ENCODE measurements around the gene HS3ST5.

DNA sequence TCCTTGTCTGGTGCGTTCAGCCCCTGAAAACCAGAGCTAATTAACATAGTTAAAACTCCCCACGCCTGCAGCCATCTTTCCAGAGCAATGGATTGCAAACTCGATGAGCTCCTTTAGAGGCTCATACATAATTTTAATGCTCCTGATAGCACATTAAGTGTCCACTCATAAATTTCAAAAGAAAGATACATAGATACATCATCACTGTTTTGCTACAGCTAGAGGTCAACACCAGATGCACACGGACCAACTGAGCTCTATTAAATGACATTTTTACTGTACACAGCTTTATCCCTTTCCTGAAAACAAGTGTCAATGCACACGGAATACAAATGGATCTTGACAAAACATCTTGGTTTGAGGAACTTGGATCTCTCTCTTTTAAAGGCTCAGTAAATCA lies 280.6 kb downstream of the HS3ST5 start:
- TF ChIP-seq, protein P1, sequence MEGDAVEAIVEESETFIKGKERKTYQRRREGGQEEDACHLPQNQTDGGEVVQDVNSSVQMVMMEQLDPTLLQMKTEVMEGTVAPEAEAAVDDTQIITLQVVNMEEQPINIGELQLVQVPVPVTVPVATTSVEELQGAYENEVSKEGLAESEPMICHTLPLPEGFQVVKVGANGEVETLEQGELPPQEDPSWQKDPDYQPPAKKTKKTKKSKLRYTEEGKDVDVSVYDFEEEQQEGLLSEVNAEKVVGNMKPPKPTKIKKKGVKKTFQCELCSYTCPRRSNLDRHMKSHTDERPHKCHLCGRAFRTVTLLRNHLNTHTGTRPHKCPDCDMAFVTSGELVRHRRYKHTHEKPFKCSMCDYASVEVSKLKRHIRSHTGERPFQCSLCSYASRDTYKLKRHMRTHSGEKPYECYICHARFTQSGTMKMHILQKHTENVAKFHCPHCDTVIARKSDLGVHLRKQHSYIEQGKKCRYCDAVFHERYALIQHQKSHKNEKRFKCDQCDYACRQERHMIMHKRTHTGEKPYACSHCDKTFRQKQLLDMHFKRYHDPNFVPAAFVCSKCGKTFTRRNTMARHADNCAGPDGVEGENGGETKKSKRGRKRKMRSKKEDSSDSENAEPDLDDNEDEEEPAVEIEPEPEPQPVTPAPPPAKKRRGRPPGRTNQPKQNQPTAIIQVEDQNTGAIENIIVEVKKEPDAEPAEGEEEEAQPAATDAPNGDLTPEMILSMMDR (IDR thresholded peaks at IDR 0.05), result no peak
- TF ChIP-seq POLR2A (IDR thresholded peaks at IDR 0.05), result no peak
